Measurements from ENCODE around the gene GAS1. TPM values are rescaled to one million over a fixed set of nuclear protein-coding genes. Genes with fewer than 3 reads are reported as not detected.

GAS1 gene
- polyA plus RNA-seq, 1 donor (not counting 4 experiments of a cell fraction or from before 2014, with no cell fraction given), result 0.75 TPM

DNA sequence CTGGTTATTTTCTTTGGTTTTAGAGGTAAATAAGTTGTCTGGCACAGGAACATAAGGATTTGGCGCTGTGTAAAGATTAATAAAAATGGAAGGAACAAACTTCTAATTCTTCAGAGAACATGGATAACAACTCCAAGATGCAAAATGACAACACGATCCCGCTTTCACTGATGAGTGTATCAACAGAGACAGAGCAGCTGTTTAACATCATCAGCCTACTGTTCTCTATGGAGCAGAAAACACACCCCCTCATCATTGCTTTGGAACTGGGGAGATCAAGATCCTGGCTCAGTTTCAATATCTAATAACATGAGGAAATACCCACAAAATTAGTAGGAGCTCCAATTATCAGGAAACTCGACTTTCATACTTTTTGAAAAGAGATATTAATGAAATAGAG, 8.3 kb upstream of the GAS1 start:
- H3K36me3 ChIP-seq (ENCODE audit: control insufficient read depth in 2 of 2, extremely low read depth in 1 of 2, insufficient read depth in 2 of 2, low read length in 2 of 2), result no peaks in the 10 kb centered on the region
- no peak overlapping the region for H3K4me3 ChIP-seq (ENCODE audit: control insufficient read depth in 2 of 3, extremely low read depth in 1 of 3, insufficient read depth in 2 of 3, low read depth in 1 of 3, low read length in 3 of 3)
- no peak overlapping the region for H2AFZ ChIP-seq (ENCODE audit: control insufficient read depth, low read length)
- dilution Hi-C loops (cut with MboI; ENCODE audit: extremely low pct_ligation_motif_present, low sequenced_read_pairs), result no loop called here
- FAIRE-seq, result no peak
- DNase-seq (ENCODE audit: low read depth, low spot score), result no peak
- H3K4me1 ChIP-seq (ENCODE audit: control insufficient read depth, extremely low read depth, insufficient read depth, low read length), result no peaks in the 10 kb centered on the region
- H3K9ac ChIP-seq (ENCODE audit: control insufficient read depth, extremely low read depth, insufficient read depth, low read length), result no peak overlapping the region
- H3K27ac ChIP-seq (ENCODE audit: control insufficient read depth, insufficient read depth, low read length), result no peak overlapping the region
- H4K20me1 ChIP-seq (ENCODE audit: control insufficient read depth, extremely low read depth, insufficient read depth, low read length), result no peaks in the 10 kb centered on the region
- H3K27me3 ChIP-seq (ENCODE audit: control insufficient read depth, extremely low read depth, insufficient read depth, low read length), result no peaks in the 10 kb centered on the region
- TF ChIP-seq EZH2 (IDR thresholded peaks at IDR 0.05; ENCODE audit: low read length), result no peak
- TF ChIP-seq, protein P1, sequence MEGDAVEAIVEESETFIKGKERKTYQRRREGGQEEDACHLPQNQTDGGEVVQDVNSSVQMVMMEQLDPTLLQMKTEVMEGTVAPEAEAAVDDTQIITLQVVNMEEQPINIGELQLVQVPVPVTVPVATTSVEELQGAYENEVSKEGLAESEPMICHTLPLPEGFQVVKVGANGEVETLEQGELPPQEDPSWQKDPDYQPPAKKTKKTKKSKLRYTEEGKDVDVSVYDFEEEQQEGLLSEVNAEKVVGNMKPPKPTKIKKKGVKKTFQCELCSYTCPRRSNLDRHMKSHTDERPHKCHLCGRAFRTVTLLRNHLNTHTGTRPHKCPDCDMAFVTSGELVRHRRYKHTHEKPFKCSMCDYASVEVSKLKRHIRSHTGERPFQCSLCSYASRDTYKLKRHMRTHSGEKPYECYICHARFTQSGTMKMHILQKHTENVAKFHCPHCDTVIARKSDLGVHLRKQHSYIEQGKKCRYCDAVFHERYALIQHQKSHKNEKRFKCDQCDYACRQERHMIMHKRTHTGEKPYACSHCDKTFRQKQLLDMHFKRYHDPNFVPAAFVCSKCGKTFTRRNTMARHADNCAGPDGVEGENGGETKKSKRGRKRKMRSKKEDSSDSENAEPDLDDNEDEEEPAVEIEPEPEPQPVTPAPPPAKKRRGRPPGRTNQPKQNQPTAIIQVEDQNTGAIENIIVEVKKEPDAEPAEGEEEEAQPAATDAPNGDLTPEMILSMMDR (optimal IDR thresholded peaks at IDR 0.05 in 1 of 3, IDR thresholded peaks at IDR 0.05 in 1 of 3, conservative IDR thresholded peaks at IDR 0.05 in 1 of 3; ENCODE audit: extremely low read depth in 1 of 3, insufficient read depth in 2 of 3, low read length in 3 of 3), result no peak
- H3K9me1 ChIP-seq (ENCODE audit: control insufficient read depth, extremely low read depth, insufficient read depth, low read length), result no peaks in the 10 kb centered on the region
- no peak overlapping the region for H3K4me2 ChIP-seq (ENCODE audit: control insufficient read depth, extremely low read depth, insufficient read depth, low read depth, low read length)
- no peaks in the 10 kb centered on the region for H3K9me3 ChIP-seq (ENCODE audit: control insufficient read depth, low read depth, low read length)
- no peaks in the 10 kb centered on the region for H3K79me2 ChIP-seq (ENCODE audit: control insufficient read depth, insufficient read depth, low read length)

DNA sequence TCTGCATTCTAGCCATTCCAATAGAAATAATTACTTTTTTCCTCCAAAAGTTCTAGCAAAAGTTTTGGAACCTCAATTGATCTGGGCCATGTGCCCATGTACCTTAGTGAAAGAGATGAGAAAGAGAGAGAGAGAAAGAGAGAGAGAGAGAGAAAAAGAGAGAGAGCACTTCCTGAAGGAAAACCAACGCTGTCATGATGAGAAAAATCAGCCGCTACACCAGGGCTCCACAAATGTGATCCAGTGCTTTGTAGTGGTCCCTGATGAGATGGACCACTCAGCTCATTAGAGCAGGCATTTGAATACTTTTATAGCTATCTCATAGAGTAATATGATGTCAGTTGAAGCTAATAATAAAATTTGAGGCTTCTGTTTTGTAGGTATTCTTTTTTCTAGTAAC, 7.7 kb upstream of the GAS1 start:
- dilution Hi-C loops (cut with MboI; ENCODE audit: extremely low pct_ligation_motif_present, low sequenced_read_pairs), result no loop called here
- Histone ChIP-seq H3K9me3 (ENCODE audit: control insufficient read depth, low read depth, low read length) (no peaks in the 10 kb centered on the region), H3K9me1 (ENCODE audit: control insufficient read depth, extremely low read depth, insufficient read depth, low read length) (no peaks in the 10 kb centered on the region), H4K20me1 (ENCODE audit: control insufficient read depth, extremely low read depth, insufficient read depth, low read length) (no peaks in the 10 kb centered on the region), H3K4me3 (ENCODE audit: control insufficient read depth in 2 of 3, extremely low read depth in 1 of 3, insufficient read depth in 2 of 3, low read depth in 1 of 3, low read length in 3 of 3) (no peak overlapping the region), H2AFZ (ENCODE audit: control insufficient read depth, low read length) (no peak overlapping the region), H3K79me2 (ENCODE audit: control insufficient read depth, insufficient read depth, low read length) (no peaks in the 10 kb centered on the region), H3K9ac (ENCODE audit: control insufficient read depth, extremely low read depth, insufficient read depth, low read length) (no peak overlapping the region), H3K36me3 (ENCODE audit: control insufficient read depth in 2 of 2, extremely low read depth in 1 of 2, insufficient read depth in 2 of 2, low read length in 2 of 2) (no peaks in the 10 kb centered on the region), H3K27me3 (ENCODE audit: control insufficient read depth, extremely low read depth, insufficient read depth, low read length) (no peaks in the 10 kb centered on the region), H3K4me1 (ENCODE audit: control insufficient read depth, extremely low read depth, insufficient read depth, low read length) (no peaks in the 10 kb centered on the region), H3K4me2 (ENCODE audit: control insufficient read depth, extremely low read depth, insufficient read depth, low read depth, low read length) (no peak overlapping the region), H3K27ac (ENCODE audit: control insufficient read depth, insufficient read depth, low read length) (no peak overlapping the region)
- DNase-seq (ENCODE audit: low read depth, low spot score), result no peak
- FAIRE-seq, result no peak
- TF ChIP-seq, protein P1 (optimal IDR thresholded peaks at IDR 0.05 in 1 of 3, IDR thresholded peaks at IDR 0.05 in 1 of 3, conservative IDR thresholded peaks at IDR 0.05 in 1 of 3; ENCODE audit: extremely low read depth in 1 of 3, insufficient read depth in 2 of 3, low read length in 3 of 3), result no peak
- no peak for TF ChIP-seq EZH2 (IDR thresholded peaks at IDR 0.05; ENCODE audit: low read length)
